HCT116 (cell line): ENCODE results near the gene SP7. TPM values are rescaled to one million over a fixed set of nuclear protein-coding genes. Genes with fewer than 3 reads are reported as not detected.

Experiments used
- ATAC-seq: fragments of 200-7000 bp; cut with Tn5 transposase; 2 replicates; pipeline ENCODE4 v1.9.1; 2020; ENCODE audit warnings: mild to moderate bottlenecking, moderate library complexity
- BruUV-seq: library from RNA; stranded (reverse); fragments of 400-500 nt; replicated peaks from 2 replicates; lab custom pipeline; 2021; lab: Mats Ljungman, UMichigan
- CTCF ChIA-PET: fragments of 300-600 bp; sonication (Branson Sonifier 250); formaldehyde crosslinking; loops from one replicate; lab custom pipeline; 2021; ENCODE audit warnings: antibody characterized with exemption; lab: Charles Lee
- POLR2A ChIA-PET: fragments of 300-600, 350-600 bp; sonication (Branson Sonifier 250); formaldehyde crosslinking; loops from one replicate; lab custom pipeline; 2021; ENCODE audit warnings: antibody characterized with exemption; lab: Charles Lee
- RAD21 ChIA-PET, 2 experiments: fragments of 300-600 bp; sonication (Branson Sonifier 250); formaldehyde crosslinking; loops; one replicate each; lab custom pipeline; 2023; ENCODE audit warnings: low total read pairs in 2 of 2; ENCODE audit not compliant: uncharacterized antibody in 2 of 2, unreplicated experiment in 2 of 2, low non-redundant PET in 1 of 2; lab: Charles Lee
- DNase-seq: peaks from one replicate; pipeline ENCODE4 v3.0.0-alpha.2; 2010; ENCODE audit warnings: low read depth, low spot score
- H2AFZ ChIP-seq: fragments of 200-600 bp; shearing (Covaris generic), sonication (generic); 2 replicates; pipeline ENCODE4 v1.6.1; 2017; ENCODE audit warnings: low read depth, mixed run types, mixed read lengths, antibody characterized with exemption, low read length; ENCODE audit not compliant: poor library complexity, severe bottlenecking
- H3K27ac ChIP-seq: 2 replicates; pipeline ENCODE4 v1.5.1; 2012; ENCODE audit warnings: low read depth, low read length
- H3K27me3 ChIP-seq: fragments of 200-600 bp; sonication (generic); 2 replicates; pipeline ENCODE4 v1.6.1; 2016; ENCODE audit warnings: mixed run types, low read length, mixed read lengths; ENCODE audit not compliant: insufficient read depth
- H3K36me3 ChIP-seq, 2 experiments: fragments of 200-500 bp in 1 of 2; fragments of 200-600 bp in 1 of 2; sonication (Bioruptor generic) in 1 of 2; sonication (generic) in 1 of 2; 2 replicates each; pipeline versions ENCODE4 v1.5.1 to v1.6.1; 2014 to 2016; ENCODE audit warnings: low read length in 2 of 2, inconsistent platforms in 1 of 2, mixed read lengths in 1 of 2, mixed run types in 1 of 2; ENCODE audit not compliant: insufficient read depth in 2 of 2, control insufficient read depth in 1 of 2
- H3K4me1 ChIP-seq, 2 experiments: fragments of 200-600 bp in 1 of 2; sonication (generic) in 1 of 2; 2 replicates each; pipeline versions ENCODE4 v1.5.1 to v1.6.1; 2012 to 2017; ENCODE audit warnings: low read length in 2 of 2, inconsistent platforms in 1 of 2, mild to moderate bottlenecking in 1 of 2, mixed read lengths in 1 of 2, mixed run types in 1 of 2, moderate library complexity in 1 of 2; ENCODE audit not compliant: insufficient read depth in 2 of 2, control insufficient read depth in 1 of 2
- H3K4me2 ChIP-seq: fragments of 200-600 bp; sonication (generic); 2 replicates; pipeline ENCODE4 v1.6.1; 2017; ENCODE audit warnings: mixed run types, low read length, mixed read lengths
- H3K4me3 ChIP-seq, 2 experiments: fragments of 200-600 bp in 1 of 2; sonication (generic) in 1 of 2; replicated peaks in 1 of 2; 2 replicates each; pipeline ENCODE4 v1.5.1; 2011 to 2016; ENCODE audit warnings: low read length in 2 of 2, control low read depth in 1 of 2, low read depth in 1 of 2, mild to moderate bottlenecking in 1 of 2, mixed read lengths in 1 of 2, mixed run types in 1 of 2
- H3K79me2 ChIP-seq: fragments of 200-600 bp; sonication (generic); 2 replicates; pipeline ENCODE4 v1.6.1; 2017; ENCODE audit warnings: mild to moderate bottlenecking, mixed run types, low read length, moderate library complexity, mixed read lengths; ENCODE audit not compliant: insufficient read depth
- H3K9ac ChIP-seq: fragments of 200-600 bp; sonication (generic); 2 replicates; pipeline ENCODE4 v1.6.1; 2016; ENCODE audit warnings: low read length, mixed read lengths
- H3K9me2 ChIP-seq: fragments of 200-600 bp; sonication (generic), shearing (Covaris generic); 2 replicates; pipeline ENCODE4 v1.6.1; 2017; ENCODE audit warnings: mixed run types, mild to moderate bottlenecking, moderate library complexity; ENCODE audit not compliant: insufficient read depth
- H3K9me3 ChIP-seq, 2 experiments: fragments of 200-500 bp in 1 of 2; fragments of 200-600 bp in 1 of 2; sonication (Bioruptor generic) in 1 of 2; sonication (generic) in 1 of 2; 2 replicates each; pipeline ENCODE4 v1.6.1; 2014 to 2017; ENCODE audit warnings: low read length in 2 of 2, mixed read lengths in 2 of 2, inconsistent platforms in 1 of 2, low read depth in 1 of 2, mild to moderate bottlenecking in 1 of 2, mixed run types in 1 of 2, moderate library complexity in 1 of 2; ENCODE audit not compliant: control insufficient read depth in 1 of 2, insufficient read depth in 1 of 2
- H4K20me1 ChIP-seq: fragments of 200-600 bp; sonication (generic), shearing (Covaris generic); 2 replicates; pipeline ENCODE4 v1.6.1; 2017; ENCODE audit warnings: mixed run types, mild to moderate bottlenecking, moderate library complexity; ENCODE audit not compliant: insufficient read depth
- EGR1 ChIP-seq: IDR thresholded peaks from 2 replicates; pipeline ENCODE4 v1.6.1; 2012; ENCODE audit warnings: low read depth
- JUND ChIP-seq: IDR thresholded peaks from 2 replicates; pipeline ENCODE4 v1.6.1; 2012
- RAD21 ChIP-seq: IDR thresholded peaks from 2 replicates; pipeline ENCODE4 v1.6.1; 2012; ENCODE audit warnings: low read depth, mild to moderate bottlenecking
- SRF ChIP-seq: IDR thresholded peaks from 2 replicates; pipeline ENCODE4 v1.6.1; 2012; ENCODE audit warnings: low read depth
- TCF7L2 ChIP-seq: IDR thresholded peaks from 2 replicates; pipeline ENCODE4 v1.7.0; 2011; ENCODE audit warnings: borderline replicate concordance, inconsistent platforms; ENCODE audit not compliant: insufficient read depth, insufficient read length; ENCODE audit errors: extremely low read depth
- intact Hi-C: fragments of 100-400 bp; cut with micrococcal nuclease; formaldehyde crosslinking; loops from 2 replicates; pipeline ENCODE4 v1.10.0; 2022
- total RNA-seq: library from RNA; stranded (reverse); gene quantifications from one replicate; pipeline ENCODE4 v1.2.1, GENCODE V29; 2021; ENCODE audit not compliant: unreplicated experiment
- TF ChIP-seq, protein P1 (sequence below): IDR thresholded peaks from 2 replicates; pipeline ENCODE4 v1.6.1; 2012; ENCODE audit warnings: low read depth
- TF ChIP-seq, protein P2 (sequence below), 3 experiments: fragments of 200-600 bp in 1 of 3; sonication (generic) in 1 of 3; IDR thresholded peaks in 2 of 3; conservative IDR thresholded peaks in 1 of 3; 2 replicates each; pipeline ENCODE4 v1.5.1; 2012 to 2017; ENCODE audit warnings: low read depth in 2 of 3, low read length in 2 of 3, antibody characterized with exemption in 1 of 3, borderline replicate concordance in 1 of 3, control low read depth in 1 of 3, mild to moderate bottlenecking in 1 of 3, mixed read lengths in 1 of 3, mixed run types in 1 of 3, moderate library complexity in 1 of 3; ENCODE audit not compliant: insufficient read depth in 1 of 3

The SP7 gene
- total RNA-seq, 1 experiment from 2014 or later: not detected

DNA sequence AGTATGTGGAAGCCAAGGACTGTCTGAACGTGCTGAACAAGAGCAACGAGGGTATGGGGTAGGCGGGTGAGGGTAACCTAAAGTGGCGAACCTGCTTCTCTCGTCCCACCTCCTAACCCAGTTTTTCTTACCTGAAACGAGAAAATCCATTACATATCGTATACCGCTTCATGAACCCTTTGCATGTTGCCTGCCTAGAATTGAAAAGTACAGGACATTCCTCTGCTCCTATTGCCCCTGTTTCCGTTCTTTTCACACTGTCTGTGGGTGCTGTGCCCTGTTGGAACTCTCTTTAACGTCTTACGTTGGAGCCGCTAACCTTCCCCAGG is 40.3 kb downstream of the SP7 start:
- H3K27me3 ChIP-seq: no peaks in the 10 kb centered on the region
- H3K9me2 ChIP-seq: no peaks in the 10 kb centered on the region
- ATAC-seq: peak; percentile 0; the same call in 1 of the 2 replicates

More for the DNA sequence above, 40.3 kb downstream of the SP7 start:
- no peaks in the 10 kb centered on the region for H4K20me1 ChIP-seq
- intact Hi-C loops: no loop called here
- RAD21 ChIA-PET: no interaction called here
- peaks cover 25 to 46% of the 10 kb centered on the region in 2 experiments for H3K4me1 ChIP-seq
- H3K9ac ChIP-seq: peak overlapping the region; percentile 98
- POLR2A ChIA-PET: interaction anchor here (0.9 to 2.3 kb wide), 5 partner anchors 25 to 216 kb away, joined by 3 to 13 read pairs (median 4); partner anchors contain the start of genes AAAS, CSAD, SPRYD3 and ZNF740
- H3K4me2 ChIP-seq: peak overlapping the region; percentile 88
- H3K4me3 ChIP-seq: peak overlapping the region; percentile 88 to 100
- peaks cover 21 to 22% of the 10 kb centered on the region in 2 experiments for H3K36me3 ChIP-seq
- no peak overlapping the region for H2AFZ ChIP-seq
- CTCF ChIA-PET: interaction anchor here (0.6 to 1.7 kb wide), 7 partner anchors 26 to 737 kb away, joined by 3 to 13 read pairs (median 4); partner anchors contain the start of gene AAAS
- H3K9me3 ChIP-seq: no peaks in the 10 kb centered on the region
- no peak for DNase-seq
- TF ChIP-seq EGR1 (no peak), TCF7L2 (no peak), SRF (no peak), RAD21 (no peak), JUND (no peak)
- TF ChIP-seq, protein P1, sequence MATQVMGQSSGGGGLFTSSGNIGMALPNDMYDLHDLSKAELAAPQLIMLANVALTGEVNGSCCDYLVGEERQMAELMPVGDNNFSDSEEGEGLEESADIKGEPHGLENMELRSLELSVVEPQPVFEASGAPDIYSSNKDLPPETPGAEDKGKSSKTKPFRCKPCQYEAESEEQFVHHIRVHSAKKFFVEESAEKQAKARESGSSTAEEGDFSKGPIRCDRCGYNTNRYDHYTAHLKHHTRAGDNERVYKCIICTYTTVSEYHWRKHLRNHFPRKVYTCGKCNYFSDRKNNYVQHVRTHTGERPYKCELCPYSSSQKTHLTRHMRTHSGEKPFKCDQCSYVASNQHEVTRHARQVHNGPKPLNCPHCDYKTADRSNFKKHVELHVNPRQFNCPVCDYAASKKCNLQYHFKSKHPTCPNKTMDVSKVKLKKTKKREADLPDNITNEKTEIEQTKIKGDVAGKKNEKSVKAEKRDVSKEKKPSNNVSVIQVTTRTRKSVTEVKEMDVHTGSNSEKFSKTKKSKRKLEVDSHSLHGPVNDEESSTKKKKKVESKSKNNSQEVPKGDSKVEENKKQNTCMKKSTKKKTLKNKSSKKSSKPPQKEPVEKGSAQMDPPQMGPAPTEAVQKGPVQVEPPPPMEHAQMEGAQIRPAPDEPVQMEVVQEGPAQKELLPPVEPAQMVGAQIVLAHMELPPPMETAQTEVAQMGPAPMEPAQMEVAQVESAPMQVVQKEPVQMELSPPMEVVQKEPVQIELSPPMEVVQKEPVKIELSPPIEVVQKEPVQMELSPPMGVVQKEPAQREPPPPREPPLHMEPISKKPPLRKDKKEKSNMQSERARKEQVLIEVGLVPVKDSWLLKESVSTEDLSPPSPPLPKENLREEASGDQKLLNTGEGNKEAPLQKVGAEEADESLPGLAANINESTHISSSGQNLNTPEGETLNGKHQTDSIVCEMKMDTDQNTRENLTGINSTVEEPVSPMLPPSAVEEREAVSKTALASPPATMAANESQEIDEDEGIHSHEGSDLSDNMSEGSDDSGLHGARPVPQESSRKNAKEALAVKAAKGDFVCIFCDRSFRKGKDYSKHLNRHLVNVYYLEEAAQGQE: no peak
- TF ChIP-seq, protein P2, sequence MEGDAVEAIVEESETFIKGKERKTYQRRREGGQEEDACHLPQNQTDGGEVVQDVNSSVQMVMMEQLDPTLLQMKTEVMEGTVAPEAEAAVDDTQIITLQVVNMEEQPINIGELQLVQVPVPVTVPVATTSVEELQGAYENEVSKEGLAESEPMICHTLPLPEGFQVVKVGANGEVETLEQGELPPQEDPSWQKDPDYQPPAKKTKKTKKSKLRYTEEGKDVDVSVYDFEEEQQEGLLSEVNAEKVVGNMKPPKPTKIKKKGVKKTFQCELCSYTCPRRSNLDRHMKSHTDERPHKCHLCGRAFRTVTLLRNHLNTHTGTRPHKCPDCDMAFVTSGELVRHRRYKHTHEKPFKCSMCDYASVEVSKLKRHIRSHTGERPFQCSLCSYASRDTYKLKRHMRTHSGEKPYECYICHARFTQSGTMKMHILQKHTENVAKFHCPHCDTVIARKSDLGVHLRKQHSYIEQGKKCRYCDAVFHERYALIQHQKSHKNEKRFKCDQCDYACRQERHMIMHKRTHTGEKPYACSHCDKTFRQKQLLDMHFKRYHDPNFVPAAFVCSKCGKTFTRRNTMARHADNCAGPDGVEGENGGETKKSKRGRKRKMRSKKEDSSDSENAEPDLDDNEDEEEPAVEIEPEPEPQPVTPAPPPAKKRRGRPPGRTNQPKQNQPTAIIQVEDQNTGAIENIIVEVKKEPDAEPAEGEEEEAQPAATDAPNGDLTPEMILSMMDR (IDR thresholded peaks at IDR 0.05 in 2 of 3, conservative IDR thresholded peaks at IDR 0.05 in 1 of 3; ENCODE audit: borderline replicate concordance in 1 of 3, insufficient read depth in 1 of 3, low read depth in 2 of 3, low read length in 2 of 3): no peak
- H3K27ac ChIP-seq: peak overlapping the region; percentile 74
- TSS peak; percentile 59 for BruUV-seq
- peaks cover 44% of the 10 kb centered on the region for H3K79me2 ChIP-seq
